ENCODE results near the gene SMYD4.
"Not testable (repeated sequence)": the region's sequence is repeated elsewhere in the genome, so short reads cannot be mapped to it uniquely, and the experiment has no call there.

Gene SMYD4

GRCh38 chr17:1779571-1780131 is 50.1 kb downstream of the SMYD4 start:
- DNase-seq: no peak

GRCh38 chr17:1776857-1777256 is 52.8 kb downstream of the SMYD4 start:
- no peak for DNase-seq

- no peak for DNase-seq
Observed at GRCh38 chr17:1776328-1776727, 53.4 kb downstream of the SMYD4 start.

DNA sequence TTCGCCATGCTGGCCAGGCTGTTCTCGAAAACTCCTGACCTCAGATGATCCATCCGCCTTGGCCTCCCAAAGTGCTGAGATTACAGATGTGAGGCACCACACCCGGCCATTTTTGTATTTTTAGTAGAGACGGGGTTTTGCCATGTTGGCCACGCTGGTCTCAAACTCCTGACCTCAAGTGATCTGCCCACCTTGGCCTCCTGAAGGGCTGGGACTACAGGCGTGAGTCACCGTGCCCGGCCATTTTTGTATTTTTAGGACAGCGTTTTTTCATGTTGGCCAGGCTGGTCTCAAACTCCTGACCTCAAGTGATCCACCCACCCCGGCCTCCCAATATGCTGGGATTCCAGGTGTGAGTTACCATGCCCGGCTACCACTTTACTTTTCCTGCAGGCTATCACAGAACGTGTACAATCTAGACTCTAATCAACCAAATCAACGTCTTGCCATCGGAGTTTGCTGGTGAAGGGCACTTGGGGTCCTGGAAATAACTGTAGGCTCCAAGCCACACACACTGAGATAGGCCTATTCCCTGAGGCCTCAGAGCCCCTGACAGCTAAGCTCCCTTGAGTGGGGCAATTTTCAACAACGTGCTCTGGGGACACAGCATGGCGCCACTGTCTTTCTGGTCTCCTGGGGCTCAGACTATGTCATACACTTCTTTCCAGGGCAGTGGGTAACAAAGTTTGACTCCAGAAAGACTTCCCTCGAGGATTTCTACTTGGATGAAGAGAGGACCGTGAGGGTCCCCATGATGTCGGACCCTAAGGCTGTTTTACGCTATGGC is 55.1 kb downstream of the SMYD4 start:
- DNase-seq: no peak

GRCh38 chr17:1773696-1774181 is 56.0 kb downstream of the SMYD4 start:
- DNase-seq: no peak

DNA sequence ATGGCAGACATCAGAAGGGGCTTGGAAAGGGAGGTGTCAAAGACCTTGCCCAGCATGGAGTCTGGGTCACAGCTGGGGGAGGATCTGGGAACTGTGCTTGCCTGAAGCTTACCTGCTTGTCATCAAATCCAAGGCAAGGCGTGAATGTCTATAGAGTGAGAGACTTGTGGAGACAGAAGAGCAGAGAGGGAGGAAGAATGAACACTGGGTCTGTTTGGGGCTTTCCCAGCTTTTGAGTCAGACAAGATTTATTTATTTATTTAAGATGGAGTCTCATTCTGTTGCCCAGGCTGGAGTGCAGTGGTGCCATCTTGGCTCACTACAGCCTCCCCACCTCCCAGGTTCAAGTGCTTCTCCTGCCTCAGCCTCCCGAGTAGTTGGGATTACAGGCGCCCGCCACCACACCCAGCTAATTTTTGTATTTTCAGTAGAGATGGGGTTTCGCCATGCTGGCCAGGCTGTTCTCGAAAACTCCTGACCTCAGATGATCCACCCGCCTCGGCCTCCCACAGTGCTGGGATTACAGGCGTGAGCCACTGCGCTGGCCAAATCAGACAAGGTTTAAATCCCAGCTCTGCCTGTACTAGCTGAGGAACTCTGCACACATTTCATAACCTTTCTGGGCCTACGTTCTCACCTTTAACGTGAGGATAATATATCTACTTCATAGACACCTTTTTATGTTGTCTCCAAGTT is 56.6 kb downstream of the SMYD4 start:
- peak; percentile 54 for DNase-seq

DNA sequence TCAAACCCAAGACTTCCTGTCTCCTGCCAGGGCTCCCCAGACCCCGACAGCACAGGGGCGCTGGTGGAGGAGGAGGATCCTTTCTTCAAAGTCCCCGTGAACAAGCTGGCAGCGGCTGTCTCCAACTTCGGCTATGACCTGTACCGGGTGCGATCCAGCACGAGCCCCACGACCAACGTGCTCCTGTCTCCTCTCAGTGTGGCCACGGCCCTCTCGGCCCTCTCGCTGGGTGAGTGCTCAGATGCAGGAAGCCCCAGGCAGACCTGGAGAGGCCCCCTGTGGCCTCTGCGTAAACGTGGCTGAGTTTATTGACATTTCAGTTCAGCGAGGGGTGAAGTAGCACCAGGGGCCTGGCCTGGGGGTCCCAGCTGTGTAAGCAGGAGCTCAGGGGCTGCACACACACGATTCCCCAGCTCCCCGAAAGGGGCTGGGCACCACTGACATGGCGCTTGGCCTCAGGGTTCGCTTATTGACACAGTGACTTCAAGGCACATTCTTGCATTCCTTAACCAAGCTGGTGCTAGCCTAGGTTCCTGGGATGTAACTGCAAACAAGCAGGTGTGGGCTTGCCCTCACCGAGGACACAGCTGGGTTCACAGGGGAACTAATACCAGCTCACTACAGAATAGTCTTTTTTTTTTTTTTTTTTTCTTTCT is 59.8 kb downstream of the SMYD4 start:
- no peak for DNase-seq

GRCh38 chr17:1767358-1767757 is 62.3 kb downstream of the SMYD4 start:
- no peak for DNase-seq

DNA sequence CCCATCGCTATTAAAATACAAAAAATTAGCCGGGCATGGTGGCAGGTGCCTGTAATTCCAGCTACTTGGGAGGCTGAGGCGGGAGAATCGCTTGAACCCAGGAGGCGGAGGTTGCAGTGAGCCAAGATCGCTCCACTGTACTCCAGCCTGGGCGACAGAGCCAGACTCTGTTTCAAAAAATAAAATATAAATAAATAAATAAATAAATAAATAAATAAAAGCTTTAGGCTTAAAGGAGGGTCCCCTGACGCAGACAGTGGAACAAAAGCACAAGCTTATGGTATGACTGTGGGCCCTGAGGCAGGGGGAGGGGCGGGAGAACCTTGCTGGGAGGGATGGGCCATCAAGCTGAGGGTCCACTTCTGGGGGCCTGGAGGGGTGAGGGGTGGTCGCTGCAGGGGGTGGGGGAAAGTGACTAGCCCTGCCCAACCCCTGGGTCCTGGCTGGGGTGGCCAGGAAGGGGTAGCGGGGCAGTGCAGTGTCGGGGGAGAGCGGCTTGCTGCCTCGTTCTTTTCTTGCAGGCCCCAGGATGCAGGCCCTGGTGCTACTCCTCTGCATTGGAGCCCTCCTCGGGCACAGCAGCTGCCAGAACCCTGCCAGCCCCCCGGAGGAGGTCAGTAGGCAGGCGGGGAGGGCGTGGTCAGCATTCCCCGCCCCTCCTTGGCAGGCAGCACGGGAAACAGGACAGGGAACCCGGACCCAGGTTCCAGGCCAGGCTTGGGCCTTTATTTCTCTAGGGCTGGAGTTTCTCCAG is 63.1 kb downstream of the SMYD4 start:
- no peak for DNase-seq

DNA sequence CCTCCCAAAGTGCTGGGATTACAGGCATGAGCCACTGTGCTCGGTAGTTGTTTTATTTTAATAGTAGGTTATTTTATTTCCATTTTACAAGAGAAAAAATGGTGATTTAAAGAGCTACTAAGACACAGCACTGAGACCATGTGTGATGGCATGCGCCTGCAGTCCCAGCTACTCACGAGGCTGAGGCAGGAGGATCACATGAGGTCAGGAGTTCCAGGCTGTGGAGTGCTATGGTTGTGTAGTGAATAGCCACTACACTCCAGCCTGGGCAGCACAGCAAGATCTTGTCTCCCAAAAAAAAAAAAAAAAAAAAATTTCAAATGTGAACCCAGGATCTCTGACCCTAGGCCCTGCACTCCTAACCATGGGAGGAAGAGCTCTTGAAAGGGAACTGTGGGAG is 64.1 kb downstream of the SMYD4 start:
- DNase-seq: no peak

DNA sequence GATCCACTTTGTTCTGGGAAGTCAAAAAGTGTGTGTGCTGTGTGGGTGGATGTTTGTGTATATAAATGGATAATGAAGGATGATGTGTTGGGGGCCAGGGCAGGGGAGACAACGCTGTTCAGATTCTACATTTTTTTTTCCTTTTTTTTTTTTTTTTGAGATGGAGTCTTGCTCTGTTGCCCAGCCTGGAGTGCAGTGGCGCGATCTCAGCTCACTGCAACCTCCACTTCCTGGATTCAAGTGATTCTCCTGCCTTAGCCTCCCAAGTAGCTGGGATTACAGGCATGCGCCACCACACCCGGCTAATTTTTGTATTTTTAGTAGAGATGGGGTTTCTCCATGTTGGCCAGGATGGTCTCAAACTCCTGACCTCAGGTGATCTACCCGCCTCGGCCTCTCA is 65.0 kb downstream of the SMYD4 start:
- not testable (repeated sequence) for DNase-seq

- DNase-seq: peak; percentile 53
Observed at GRCh38 chr17:1764284-1764683, 65.4 kb downstream of the SMYD4 start.

- DNase-seq: peak; percentile 35
Observed at GRCh38 chr17:1762901-1763898, 66.5 kb downstream of the SMYD4 start.

DNA sequence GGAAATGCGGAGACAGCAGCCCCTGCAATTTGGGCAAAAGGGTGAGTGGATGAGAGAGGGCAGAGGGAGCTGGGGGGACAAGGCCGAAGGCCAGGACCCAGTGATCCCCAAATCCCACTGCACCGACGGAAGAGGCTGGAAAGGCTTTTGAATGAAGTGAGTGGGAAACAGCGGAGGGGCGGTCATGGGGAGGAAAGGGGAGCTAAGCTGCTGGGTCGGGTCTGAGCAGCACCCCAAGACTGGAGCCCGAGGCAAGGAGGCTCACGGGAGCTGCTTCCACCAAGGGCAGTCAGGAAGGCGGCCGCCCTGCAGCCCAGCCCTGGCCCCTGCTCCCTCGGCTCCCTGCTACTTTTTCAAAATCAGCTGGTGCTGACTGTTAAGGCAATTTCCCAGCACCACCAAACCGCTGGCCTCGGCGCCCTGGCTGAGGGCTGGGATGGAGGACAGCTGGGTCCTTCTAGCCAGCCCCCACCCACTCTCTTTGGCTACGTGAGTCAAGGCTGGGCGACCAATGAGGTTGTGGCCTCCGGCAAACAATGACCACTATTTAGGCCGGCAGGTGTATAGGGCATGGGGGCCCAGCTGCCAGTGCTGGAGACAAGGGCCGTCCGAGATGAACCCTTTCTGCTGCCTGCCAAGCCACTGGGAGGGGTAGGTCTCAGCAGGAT is 67.3 kb downstream of the SMYD4 start:
- DNase-seq: no peak

DNA sequence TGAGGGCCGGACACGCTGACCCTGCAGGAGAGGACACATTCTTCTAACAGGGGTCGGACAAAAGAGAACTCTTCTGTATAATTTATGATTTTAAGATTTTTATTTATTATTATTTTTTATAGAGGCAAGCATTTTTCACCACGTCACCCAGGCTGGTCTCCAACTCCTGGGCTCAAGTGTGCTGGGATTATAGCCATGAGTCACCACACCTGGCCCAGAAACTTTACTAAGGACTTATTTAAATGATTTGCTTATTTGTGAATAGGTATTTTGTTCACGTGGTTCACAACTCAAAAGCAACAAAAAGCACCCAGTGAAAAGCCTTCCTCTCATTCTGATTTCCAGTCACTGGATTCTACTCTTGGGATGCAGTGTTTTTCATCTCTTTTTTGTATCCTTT is 70.2 kb downstream of the SMYD4 start:
- no peak for DNase-seq

- peak; percentile 65 for DNase-seq
Observed at GRCh38 chr17:1758807-1759206, 70.9 kb downstream of the SMYD4 start.

DNA sequence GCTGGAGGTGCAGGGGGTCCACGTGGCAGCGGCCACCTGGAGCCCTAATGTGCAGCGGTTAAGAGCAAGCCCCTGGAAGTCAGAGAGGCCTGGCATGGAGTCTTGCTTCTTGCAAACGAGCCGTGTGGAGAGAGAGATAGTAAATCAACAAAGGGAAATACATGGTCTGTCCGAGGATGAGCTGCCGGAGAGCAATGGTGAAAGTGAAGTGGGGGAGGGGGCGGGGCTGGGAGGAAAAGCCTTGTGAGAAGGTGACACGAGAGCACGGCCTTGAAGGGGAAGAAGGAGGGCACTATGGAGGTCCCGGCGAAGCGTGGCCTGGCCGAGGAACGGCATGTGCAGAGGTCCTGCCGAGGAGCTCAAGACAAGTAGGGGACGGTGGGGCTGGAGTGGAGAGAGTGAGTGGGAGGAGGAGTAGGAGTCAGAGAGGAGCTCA is 73.9 kb downstream of the SMYD4 start:
- DNase-seq: no peak

GRCh38 chr17:1755252-1755826 is 74.4 kb downstream of the SMYD4 start:
- no peak for DNase-seq

- DNase-seq: no peak
Observed at GRCh38 chr17:1754430-1755112, 75.1 kb downstream of the SMYD4 start.

Measured in inflammatory macrophage treated with lipopolysaccharide for 4 hours (primary cell).